NCI-H187 treated with DMSO at 0.1 percent for 48 hours (cell line): ENCODE results near the gene PRPF38B.
"Not testable (repeated sequence)": the region's sequence is repeated elsewhere in the genome, so short reads cannot be mapped to it uniquely, and the experiment has no call there.

Source experiments
- DNase-seq: peaks from one replicate; lab custom pipeline; 2025; lab: John Stamatoyannopoulos, UW

PRPF38B gene

GRCh38 chr1:108679586-108680213, 12.4 kb upstream of the PRPF38B start:
- no peak for DNase-seq

DNA sequence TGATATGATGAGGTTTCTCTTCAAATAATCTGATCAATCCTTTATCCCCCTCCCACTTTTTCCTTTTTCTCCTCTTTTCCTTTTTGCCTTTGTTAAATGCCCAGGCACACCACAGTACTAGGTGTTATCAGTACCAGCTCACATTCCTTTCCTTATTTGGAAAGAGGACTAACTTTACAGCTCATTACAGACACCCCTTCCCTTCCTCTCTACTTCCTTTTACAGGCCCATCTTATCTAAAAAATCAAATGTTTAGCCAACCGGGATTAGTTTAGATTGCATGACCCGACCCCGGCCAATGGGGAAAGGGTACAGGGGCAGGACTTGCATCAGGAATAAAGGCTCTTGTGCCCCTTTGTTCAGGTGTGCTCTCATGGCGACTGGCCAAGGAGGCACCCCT, 10.4 kb upstream of the PRPF38B start:
- not testable (repeated sequence) for DNase-seq

DNA sequence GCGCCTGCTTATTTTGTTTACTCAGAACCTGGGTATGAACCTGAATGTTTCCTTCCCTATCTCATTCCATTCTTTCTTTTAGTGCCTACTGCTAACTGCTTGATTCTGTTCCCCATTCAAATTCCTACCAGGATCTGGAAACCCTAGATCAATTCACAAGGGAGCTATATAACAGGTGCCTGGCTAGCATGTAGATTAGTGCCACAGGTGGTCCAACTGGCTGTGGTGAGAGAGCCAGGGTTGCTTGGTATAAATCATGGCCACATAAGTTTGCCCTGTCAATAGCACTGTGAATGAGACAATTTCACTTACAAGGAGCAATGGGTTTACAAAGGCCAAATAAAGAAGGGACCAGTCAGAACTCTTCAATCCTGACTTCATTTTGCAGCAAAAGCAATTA, 6.6 kb upstream of the PRPF38B start:
- no peak for DNase-seq

- DNase-seq = no peak
Measured at GRCh38 chr1:108686614-108687313, 5.3 kb upstream of the PRPF38B start.

- DNase-seq = no peak
Measured at GRCh38 chr1:108691128-108691941, 775 bp upstream of the PRPF38B start.

DNA sequence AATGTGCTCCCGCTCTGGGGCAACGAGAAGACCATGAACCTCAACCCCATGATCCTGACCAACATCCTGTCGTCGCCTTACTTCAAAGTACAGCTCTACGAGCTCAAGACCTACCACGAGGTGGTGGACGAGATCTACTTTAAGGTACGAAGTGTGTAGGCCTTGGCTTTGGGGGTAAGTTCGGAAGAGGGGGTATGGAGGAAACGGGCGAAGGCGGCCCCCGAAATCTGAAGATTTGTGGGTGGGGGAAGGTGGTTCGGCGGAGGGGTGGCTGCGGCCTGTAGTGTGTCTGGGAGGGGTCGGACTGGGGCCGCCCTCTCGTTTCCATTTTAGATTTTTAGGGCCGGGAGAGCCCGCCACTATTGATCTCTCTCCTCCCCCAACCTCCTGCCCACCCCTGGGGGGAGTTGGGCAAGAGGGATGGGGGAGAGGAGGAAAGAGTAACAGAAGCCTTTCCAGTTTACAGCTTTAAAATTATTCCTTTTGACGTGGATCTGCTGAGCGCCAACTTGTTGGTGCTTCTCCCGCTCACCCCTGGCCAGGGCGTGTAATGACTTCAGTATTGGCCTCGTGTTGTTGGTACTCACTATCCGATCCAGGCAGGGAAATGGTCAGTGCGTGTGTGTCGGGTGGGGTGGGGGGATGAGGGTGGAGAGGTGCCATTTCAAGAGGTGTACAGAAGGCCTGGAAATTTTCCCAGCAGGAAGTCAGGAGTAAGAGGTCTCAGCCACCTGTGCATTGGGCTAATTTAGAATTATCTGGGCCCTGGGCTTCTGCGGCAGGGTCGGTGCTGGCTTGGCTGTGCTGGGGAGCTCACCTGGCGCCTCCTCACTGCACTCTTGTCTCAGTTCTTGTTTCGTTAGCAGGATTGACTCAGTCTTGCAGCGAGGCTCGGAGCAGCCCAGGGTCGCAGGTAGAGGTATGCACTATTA, 880 bp downstream of the PRPF38B start:
- DNase-seq = no peak

DNA sequence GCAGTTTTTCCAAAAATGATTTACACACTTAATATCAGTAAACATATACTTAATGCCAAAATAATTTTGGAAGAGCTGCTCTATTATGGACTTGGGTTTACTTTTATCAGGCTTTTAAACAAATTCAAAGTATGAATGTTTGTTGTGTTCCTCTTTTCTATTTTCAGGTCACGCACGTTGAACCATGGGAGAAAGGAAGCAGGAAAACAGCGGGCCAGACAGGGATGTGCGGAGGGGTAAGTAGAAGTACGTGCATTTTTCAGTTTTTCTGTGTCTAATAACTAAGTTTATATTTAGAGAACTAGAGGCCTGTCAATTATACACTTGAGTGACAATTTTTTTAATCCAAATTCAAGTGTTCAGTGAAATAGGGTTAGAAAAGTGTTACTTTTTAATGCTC, 3.4 kb downstream of the PRPF38B start:
- DNase-seq = no peak

DNA sequence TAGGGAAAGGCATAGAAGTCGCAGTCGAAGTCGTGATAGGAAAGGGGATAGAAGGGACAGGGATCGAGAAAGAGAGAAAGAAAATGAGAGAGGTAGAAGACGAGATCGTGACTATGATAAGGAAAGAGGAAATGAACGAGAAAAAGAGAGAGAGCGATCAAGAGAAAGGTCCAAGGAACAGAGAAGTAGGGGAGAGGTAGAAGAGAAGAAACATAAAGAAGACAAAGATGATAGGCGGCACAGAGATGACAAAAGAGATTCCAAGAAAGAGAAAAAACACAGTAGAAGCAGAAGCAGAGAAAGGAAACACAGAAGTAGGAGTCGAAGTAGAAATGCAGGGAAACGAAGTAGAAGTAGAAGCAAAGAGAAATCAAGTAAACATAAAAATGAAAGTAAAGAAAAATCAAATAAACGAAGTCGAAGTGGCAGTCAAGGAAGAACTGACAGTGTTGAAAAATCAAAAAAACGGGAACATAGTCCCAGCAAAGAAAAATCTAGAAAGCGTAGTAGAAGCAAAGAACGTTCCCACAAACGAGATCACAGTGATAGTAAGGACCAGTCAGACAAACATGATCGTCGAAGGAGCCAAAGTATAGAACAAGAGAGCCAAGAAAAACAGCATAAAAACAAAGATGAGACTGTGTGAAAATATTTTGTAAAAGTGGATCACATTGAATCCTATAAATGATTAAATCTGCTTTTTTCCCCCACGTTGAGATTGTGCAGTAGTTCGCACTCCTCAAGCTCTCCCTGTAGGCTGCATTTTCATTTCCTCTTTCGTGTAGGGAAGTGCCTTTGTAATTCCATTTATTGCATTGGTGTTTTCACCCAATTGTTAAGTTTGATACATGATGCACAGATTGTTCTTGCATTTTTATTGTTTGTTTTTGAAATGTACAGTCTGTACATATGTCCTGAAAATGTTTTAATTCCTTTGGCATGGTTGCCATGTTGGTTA, 7.5 kb downstream of the PRPF38B start:
- no peak for DNase-seq

- DNase-seq = no peak
Measured at GRCh38 chr1:108701176-108701849, 9.2 kb downstream of the PRPF38B start.

DNA sequence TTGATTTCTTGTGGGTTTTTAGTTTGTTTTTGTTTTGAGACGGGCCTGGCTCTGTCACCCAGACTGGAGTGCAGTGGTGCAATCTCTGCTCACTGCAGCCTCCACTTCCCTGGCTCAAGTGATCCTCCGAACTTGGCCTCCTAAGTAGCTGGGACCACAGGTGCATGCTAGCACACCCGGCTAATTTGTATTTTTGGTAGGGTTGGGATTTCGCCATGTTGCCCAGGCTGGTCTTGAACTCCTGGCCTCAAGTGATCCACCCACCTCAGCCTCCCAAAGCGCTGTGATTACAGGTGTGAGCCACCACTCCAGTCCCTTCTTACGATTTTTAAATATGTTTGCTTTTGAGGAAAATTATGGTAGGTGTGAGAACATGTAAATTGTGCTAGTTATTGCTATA, 10.0 kb downstream of the PRPF38B start:
- not testable (repeated sequence) for DNase-seq

GRCh38 chr1:108703939-108704338, 11.8 kb downstream of the PRPF38B start:
- DNase-seq = no peak

DNA sequence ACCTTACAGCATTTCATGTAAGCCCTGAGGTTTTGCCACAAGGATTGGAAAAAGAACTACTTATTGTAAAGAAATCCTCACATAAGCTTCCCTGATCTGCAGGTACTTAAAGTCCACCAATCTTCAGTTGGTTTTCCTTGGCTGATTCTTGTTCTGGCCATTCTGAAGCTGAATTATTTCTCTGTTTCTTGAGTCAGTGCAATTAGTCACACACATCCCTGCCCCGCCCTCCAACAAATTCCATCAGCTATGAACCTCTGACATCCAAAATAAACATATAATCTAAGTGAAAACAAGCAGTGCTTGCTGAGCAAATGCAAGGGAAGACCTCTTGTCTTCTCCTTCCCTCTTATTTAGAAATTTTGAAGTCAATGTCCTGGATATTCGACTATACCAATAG, 12.4 kb downstream of the PRPF38B start:
- DNase-seq = no peak

DNA sequence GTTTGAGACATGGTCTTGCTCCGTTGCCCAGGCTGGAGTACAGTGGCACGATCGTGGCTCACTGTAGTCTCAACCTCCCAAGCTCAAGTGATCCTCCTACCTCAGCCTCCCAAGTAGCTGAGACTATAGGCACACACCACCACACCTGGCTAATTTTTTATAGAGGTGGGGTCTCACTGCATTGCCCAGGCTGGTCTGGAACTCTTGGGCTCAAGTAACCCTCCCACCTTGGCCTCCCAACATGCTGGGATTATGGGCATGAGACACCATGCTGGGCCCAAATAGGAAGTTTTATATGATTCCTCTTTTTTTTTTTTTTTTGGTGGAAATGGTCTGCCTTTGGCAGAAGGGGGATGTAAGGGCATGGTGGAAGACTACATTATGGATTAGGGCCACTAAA, 14.5 kb downstream of the PRPF38B start:
- no peak for DNase-seq

DNA sequence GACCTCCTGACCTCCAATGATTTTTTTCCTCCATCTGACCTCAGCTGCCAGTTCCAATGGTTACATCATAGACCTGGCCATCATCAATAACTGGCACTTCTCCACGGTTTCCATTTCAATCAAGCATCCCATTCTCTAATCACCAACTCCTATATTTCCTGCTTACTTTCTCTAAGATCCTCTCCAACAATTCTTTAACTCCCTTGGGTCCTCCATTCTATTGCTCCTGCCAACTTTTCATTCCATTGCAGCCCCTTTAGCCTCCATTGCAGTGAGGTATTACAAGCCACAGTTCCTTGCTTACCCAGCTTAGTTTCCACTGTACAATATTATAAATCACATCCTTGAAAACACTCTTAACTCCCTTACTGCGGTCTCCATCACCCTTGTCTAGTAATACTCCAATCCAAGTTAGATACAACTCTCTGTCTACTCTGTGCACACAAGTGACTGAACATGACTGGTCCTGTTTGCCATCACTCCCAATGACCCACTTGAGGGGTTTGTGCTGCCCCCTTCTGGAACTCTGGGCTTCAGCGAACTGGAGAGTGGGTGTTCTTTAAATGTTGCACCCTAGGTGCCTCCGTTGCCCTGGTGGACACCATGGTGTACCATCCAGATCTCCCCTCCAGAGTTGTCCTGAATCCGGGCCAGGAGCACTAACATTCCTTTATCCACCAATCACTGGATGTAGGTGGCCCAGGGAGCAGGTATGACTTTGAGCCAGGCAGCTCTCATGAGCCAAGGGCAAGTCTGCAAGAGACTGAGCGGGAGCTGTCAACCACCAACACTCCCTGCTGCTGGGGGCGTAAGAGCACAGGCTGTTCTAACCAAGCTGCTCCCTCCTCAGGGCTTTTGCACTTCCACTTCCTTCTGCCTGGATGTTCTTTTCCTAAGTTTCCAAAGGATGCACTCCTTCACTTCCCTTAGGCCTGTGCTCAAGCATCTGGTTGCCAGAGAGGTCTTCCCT, 16.9 kb downstream of the PRPF38B start:
- DNase-seq = no peak

- DNase-seq = no peak
Measured at GRCh38 chr1:108712606-108713150, 20.6 kb downstream of the PRPF38B start, which contains the start of gene FNDC7. TSS of gene FNDC7 (plus strand) at chr1:108712908. CDS start at chr1:108712934, 26 bp downstream.

GRCh38 chr1:108715932-108716331, 23.8 kb downstream of the PRPF38B start:
- DNase-seq = no peak

GRCh38 chr1:108716437-108717230, 24.5 kb downstream of the PRPF38B start:
- DNase-seq = no peak
